GM12891 (cell line): ENCODE data around the gene CCDC97. TPM values are rescaled to one million over a fixed set of nuclear protein-coding genes. Genes with fewer than 3 reads are reported as not detected.

Source experiments
- DNase-seq: peaks from one replicate; pipeline ENCODE4 v3.0.0; 2011; ENCODE audit warnings: low spot score; ENCODE audit not compliant: insufficient read length
- FAIRE-seq: peaks from 2 replicates; lab custom pipeline; 2011; peaks lifted over from hg19 to GRCh38; lab: Jason Lieb, UNC
- PAX5 ChIP-seq: IDR thresholded peaks from 2 replicates; pipeline ENCODE4 v1.6.1; 2011; ENCODE audit warnings: low read length, moderate library complexity, mild to moderate bottlenecking; ENCODE audit not compliant: insufficient read depth, severe bottlenecking
- POLR2A ChIP-seq: IDR thresholded peaks from 2 replicates; pipeline ENCODE4 v1.6.1; 2011; ENCODE audit warnings: low read depth, low read length, control low read depth
- POLR2AphosphoS5 ChIP-seq: IDR thresholded peaks from 2 replicates; pipeline ENCODE4 v1.6.1; 2011; ENCODE audit warnings: low read depth, low read length, control low read depth
- POU2F2 ChIP-seq: IDR thresholded peaks from 2 replicates; pipeline ENCODE4 v1.6.1; 2011; ENCODE audit warnings: low read depth, mild to moderate bottlenecking, control low read depth, low read length, moderate library complexity
- SPI1 ChIP-seq: IDR thresholded peaks from 2 replicates; pipeline ENCODE4 v1.6.1; 2011; ENCODE audit warnings: low read depth, low read length, control low read depth
- TAF1 ChIP-seq: IDR thresholded peaks from 2 replicates; pipeline ENCODE4 v1.6.1; 2011; ENCODE audit warnings: low read depth, low read length, control low read depth
- polyA plus RNA-seq: library from polyadenylated mRNA; unstranded; fragments of >200 nt; gene quantifications from one replicate; pipeline ENCODE4 v1.2.1, GENCODE V29; 2012; ENCODE audit warnings: low read depth, missing spikeins, inconsistent platforms; ENCODE audit not compliant: missing spikeins

CCDC97 gene
- polyA plus RNA-seq: 23.5 TPM

GRCh38 chr19:41310033-41310831 is at the start of gene CCDC97:
CCDC97 (plus strand) TSS chr19:41310172; CDS start chr19:41310311, 139 bp downstream.
- TF ChIP-seq POLR2AphosphoS5 (peak; percentile 86), TAF1 (peak; percentile 75), POU2F2 (peak; percentile 80), PAX5 (peak; percentile 98), POLR2A (peak; percentile 94), SPI1 (no peak)
- DNase-seq: peak; percentile 91
- peak; percentile 93 for FAIRE-seq

DNA sequence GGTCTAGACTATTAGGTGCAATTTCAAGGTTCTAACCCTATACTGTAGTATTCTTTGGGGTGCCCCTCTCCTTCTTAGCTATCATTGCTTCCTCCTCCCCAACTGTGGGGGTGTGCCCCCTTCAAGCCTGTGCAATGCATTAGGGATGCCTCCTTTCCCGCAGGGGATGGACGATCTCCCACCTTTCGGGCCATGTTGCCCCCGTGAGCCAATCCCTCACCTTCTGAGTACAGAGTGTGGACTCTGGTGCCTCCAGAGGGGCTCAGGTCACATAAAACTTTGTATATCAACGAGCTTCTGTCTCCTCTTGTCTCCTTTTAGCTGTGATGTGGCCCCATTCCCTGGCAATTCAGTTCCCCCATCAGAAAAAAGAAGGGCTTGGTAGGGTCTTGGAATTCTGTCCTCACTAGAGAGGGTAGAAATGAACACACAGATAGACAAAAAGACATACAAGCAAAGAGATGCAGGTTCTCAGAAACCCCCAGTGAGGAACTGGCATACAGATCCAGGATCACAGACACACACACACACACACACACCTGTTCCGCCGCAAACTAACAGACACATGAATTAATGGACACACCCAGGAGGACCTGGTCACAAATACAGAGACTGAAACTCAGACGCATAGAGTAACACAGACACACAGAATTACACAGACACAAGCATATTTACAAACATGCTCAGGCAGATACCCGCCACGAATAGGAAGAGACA is 48.3 kb upstream of the CCDC97 start:
- DNase-seq (no peak), FAIRE-seq (no peak)
- TF ChIP-seq TAF1 (no peak), POLR2A (no peak), POU2F2 (no peak), SPI1 (no peak), PAX5 (no peak), POLR2AphosphoS5 (no peak)

- peak; percentile 24 for DNase-seq
- TF ChIP-seq POU2F2: 0 out of 2 replicates have a peak, but pooled peaks have one; percentile 74
- TF ChIP-seq POLR2AphosphoS5: peak; percentile 45; the same call in 1 of the 2 replicates
- TF ChIP-seq SPI1: no peak
- no peak for TF ChIP-seq PAX5
- peak; percentile 59; the same call in 1 of the 2 replicates for TF ChIP-seq TAF1
- peak; percentile 74 for TF ChIP-seq POLR2A
- no peak for FAIRE-seq
These were observed 46.7 kb upstream of the CCDC97 start for GRCh38 chr19:41263042-41263849.

DNA sequence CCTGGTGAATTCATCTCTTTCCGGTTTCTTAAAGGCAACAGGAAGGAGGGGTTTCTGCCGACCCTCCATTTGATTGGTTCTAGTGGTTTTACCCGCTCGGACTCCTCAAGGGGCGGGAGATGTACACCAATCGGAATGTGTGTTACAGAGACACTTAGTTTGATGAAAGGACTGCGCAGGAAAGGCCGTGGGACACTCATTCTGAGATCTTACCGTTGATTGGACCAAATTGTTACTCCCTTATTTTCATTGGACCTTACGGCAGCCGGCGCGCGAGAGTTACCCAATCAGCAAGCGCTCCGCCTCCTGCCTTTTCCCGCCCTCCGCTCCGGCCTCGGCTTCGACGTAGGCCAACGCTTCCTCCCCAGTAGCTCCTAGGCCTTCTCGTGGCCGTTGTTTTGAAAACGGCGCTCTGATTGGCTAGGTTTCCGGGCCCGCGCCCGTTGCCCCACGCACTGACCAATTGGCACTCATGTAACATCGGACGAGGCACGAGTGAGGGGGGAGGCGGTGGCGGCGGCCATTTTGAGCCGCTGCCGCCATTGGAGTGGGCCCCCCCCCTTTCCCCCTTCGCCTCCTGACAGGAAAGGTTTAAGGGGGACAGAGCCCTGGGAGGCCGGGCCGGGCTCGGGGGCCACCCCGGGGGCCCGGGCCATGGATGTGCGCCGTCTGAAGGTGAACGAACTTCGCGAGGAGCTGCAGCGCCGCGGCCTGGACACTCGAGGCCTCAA is 46.0 kb upstream of the CCDC97 start, which contains the start of gene HNRNPUL1:
Gene HNRNPUL1 (plus strand): TSS at position 523 of the 731 bp plus-strand sequence. CDS start 132 bp downstream, at position 655.
- peak; percentile 95 for DNase-seq
- FAIRE-seq: peak; percentile 98
- TF ChIP-seq TAF1: peak; percentile 70
- no peak for TF ChIP-seq POU2F2
- TF ChIP-seq SPI1: peak; percentile 48; the same call in 1 of the 2 replicates

DNA sequence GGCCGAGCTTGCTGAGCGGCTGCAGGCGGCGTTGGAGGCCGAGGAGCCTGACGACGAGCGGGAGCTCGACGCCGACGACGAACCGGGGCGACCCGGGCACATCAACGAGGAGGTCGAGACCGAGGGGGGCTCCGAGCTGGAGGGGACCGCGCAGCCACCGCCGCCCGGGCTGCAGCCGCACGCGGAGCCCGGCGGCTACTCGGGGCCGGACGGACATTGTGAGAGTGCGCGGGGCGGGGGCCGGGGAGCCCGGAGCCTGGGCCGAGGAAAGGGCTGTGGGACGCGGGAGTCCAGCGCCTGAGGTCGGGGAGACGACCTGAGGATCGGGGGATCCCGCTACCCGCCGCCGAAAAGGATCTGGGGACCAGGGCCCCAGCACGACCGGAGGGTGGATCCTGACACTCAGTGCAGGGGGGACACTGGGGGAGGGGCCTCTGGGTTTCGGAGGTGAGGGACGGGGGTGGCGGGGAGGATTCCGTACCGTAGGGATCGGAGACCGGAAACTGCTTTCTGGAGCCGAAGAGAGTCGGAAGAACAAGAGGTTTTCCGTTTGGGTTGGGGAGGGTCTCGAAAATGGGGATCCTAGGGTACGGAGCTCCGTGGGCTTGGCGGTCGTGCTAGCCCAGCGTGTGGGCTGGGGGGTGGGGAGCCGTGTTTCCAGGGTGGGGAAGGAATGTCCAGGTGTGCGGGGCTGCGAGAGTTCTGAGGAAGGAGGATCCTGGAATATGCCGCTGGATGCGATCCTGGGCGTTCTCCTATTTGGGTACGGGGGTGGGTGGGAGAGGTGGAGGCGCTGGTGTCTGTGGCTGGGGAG is 45.2 kb upstream of the CCDC97 start:
- 0 out of 2 replicates have a peak, but pooled peaks have one; percentile 15 for TF ChIP-seq POU2F2
- no peak for TF ChIP-seq SPI1
- TF ChIP-seq POLR2A: peak; percentile 81
- no peak for TF ChIP-seq PAX5
- peak; percentile 62 for TF ChIP-seq POLR2AphosphoS5
- TF ChIP-seq TAF1: peak; percentile 60
- FAIRE-seq: no peak
- DNase-seq: peak; percentile 48

DNA sequence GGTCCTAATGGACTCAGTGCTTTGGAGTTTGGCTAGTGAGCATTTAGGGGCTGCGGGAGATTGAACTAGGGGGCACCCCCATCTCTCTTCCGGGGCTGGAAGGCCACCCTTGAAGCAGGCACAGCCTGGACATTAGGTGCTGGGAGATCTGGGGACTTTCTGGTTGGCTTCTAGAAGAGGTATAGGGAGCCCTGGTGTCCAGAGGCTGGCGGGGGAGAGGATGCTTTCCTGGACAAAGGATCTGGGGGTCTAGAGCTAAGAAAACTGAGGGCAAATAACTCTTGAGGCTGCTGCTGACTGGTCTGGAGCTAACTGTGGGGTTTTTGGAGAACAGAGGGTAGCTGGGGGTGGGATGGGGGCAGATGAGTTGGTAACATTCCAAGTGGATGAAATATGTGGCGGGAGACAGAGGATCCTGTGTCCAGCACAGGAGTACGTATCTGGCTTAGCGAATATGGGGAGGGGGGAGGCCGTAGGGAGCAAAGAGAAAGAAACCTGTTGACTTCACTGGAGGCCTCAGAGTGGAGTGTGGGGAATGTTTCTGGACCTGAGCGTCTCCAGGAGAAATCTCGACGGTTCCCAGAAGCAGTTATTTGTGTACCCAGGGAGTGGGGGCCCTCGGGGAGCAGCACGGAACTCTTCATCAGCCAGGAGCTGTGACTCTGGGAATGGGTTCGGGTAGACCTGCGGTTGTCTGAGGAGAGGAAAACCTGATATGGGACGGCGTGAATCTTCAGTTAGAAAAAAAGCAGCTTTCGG is 44.4 kb upstream of the CCDC97 start:
- no peak for TF ChIP-seq SPI1
- FAIRE-seq: no peak
- no peak for DNase-seq

GRCh38 chr19:41269055-41269454 is 40.9 kb upstream of the CCDC97 start:
- TF ChIP-seq POU2F2: no peak
- no peak for TF ChIP-seq POLR2AphosphoS5
- TF ChIP-seq PAX5: no peak
- no peak for TF ChIP-seq POLR2A
- no peak for TF ChIP-seq TAF1
- TF ChIP-seq SPI1: no peak
- no peak for FAIRE-seq
- DNase-seq: no peak
